ENCODE data around the gene ZBTB24.

ZBTB24 gene

GRCh38 chr6:109453594-109454495, 29.2 kb downstream of the ZBTB24 start:
- in situ Hi-C loops (cut with MboI; ENCODE audit: low sequenced_read_pairs) = no loop called here

DNA sequence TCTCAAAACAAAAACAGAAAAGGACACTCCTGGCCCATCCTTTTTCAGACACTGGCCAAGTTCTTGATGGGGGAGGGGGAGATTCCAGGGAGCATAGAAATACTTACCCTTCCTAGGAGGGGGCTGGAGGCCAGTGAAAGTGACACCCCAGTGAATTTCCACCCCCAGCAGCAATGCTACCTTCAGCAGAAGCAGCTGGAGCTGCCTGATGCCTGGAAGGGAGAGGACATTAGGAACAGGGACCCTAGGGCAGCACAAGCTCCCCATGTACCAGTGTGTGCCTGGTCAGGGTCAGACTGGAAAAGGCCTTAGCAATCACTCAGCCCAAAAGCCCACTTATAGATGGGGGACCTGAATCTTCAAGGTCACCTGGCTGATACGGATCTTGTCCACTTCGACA, 29.9 kb downstream of the ZBTB24 start:
- in situ Hi-C loops (cut with MboI; ENCODE audit: low sequenced_read_pairs) = no loop called here

DNA sequence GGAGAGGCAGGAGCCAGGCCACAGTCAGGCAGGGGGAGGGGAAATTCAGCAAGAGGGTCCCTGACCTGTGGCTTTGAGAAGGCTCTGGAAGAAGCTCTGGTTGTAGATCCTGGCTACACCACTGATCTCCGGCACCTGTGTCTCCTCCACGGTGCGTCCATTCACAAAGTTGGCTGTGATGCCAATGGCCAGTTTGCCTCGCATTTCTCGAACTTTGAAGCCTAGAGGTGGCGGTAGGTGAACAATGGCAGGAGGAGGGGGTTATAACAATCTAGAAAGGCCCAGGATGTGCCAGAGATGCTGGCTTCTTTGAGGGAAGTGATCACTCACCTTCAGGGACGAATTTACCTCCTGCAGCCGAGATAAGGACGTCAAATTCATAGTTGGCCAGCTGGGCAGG, 30.8 kb downstream of the ZBTB24 start:
- in situ Hi-C loops (cut with MboI; ENCODE audit: low sequenced_read_pairs) = no loop called here

GRCh38 chr6:109451376-109451775, 31.6 kb downstream of the ZBTB24 start:
- in situ Hi-C loops (cut with MboI; ENCODE audit: low sequenced_read_pairs) = no loop called here

DNA sequence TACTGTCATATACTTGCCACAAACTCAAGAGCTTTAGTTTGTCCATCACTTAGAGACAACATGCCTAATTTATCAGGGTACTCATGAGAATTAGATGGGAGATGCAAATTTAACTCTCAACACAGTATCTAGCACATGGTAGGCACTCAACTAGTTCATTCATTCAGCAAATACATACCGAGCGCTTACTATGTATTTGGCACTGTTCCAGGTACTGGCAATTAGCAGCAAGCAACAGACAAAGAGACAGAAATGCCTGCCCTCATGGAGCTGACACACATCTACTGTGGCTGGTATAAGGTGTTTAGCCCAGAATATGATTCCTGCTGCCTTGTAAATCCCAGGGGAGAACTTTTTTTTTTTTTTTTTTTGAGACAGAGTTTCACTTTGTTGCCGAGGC, 32.2 kb downstream of the ZBTB24 start:
- in situ Hi-C loops (cut with MboI; ENCODE audit: low sequenced_read_pairs) = no loop called here

GRCh38 chr6:109449795-109450673, 33.0 kb downstream of the ZBTB24 start:
- in situ Hi-C loops (cut with MboI; ENCODE audit: low sequenced_read_pairs) = no loop called here

GRCh38 chr6:109449064-109449794, 33.8 kb downstream of the ZBTB24 start:
- in situ Hi-C loops (cut with MboI; ENCODE audit: low sequenced_read_pairs) = no loop called here

DNA sequence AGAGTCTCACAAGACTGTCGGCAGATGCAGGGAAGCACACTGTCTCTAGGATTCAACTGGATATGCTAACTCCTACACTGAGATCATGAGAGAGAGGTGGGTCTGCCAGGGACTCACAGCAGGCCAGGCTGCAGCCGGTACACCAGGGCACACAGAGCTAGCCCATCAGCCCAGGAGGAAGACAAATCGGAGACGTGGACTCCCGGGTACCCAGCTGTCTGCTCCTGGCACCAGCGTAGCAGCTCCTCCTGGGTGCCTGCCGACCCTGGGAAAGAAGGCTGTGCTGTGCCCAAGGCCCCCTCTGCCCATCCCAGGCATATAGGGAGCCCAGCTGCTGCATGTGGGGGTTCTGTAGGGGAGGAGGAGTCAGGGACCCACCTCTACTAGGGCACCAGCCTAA, 34.4 kb downstream of the ZBTB24 start:
- in situ Hi-C loops (cut with MboI; ENCODE audit: low sequenced_read_pairs) = no loop called here

DNA sequence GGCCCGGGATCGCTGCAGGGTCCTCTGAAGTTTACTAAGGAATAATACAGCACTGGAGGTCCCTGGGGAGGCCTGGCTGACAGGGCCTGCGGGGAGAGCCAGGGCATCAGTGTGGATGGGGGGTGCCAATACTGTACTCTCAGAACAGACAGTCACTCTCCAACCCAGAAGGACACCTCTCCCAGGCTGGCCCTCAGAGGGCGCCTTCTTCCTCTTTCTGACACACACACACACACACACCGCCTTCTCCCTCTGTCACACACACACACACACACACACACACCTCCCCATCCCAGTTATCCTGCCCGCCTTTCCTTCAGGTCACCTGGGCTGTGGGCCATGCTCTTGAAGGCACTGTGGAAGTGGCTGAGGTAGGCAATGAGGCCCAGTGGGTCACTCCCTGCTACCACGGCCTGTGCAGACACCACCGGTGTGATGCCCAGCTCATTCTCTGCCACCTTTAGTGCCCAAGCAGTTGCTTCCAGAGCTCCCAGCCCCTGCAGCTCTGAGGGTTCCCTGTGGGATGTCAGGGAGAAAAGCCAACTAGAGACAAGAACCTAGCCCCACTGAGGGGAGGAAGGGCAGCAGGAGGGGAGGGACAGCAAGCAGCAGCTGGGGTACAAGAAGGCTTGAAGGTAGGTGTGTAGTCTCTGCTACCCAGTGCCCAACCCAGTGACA, 35.0 kb downstream of the ZBTB24 start:
- in situ Hi-C loops (cut with MboI; ENCODE audit: low sequenced_read_pairs) = no loop called here

- in situ Hi-C loops (cut with MboI; ENCODE audit: low sequenced_read_pairs) = no loop called here
These were observed 35.9 kb downstream of the ZBTB24 start for GRCh38 chr6:109447087-109447486.

DNA sequence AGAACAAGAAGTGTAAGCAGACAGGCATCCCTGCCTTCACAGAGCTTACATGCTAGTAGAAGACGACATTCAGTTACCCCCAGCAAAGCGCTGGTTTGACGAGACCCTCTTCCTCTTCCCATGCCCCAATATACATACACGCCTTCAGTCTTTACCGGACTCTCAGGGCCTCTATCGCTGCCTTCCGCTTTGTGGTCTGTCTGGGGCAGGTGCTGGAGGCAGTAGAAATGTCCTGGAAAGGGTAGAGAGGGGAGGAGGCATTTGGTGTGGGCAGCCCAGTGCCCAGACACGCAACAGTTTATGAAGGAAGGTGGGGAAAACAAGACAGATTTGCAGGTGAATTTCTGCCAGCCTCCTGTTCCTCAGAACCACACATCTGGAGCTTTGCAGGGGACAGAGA, 36.5 kb downstream of the ZBTB24 start:
- in situ Hi-C loops (cut with MboI; ENCODE audit: low sequenced_read_pairs) = no loop called here

DNA sequence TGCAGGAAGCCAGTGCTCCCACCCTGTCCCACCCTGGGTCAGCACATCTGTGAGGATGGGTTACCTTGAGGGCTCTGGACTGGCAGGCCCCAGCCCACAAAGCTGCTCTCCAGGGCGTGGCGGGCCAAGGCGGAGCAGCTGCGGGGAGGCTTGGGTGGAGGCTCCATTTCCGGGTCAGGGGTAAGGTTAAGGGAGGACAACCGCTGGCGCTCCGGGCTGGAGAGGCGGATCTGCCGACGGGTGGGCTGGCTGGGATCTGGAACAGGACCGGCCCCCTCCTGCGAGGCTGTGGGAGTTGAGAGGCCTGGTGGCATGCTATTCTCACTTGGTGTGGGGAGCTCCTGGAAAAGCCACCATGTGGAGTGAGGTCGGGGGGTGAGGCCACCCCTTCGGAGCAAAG, 36.9 kb downstream of the ZBTB24 start:
- in situ Hi-C loops (cut with MboI; ENCODE audit: low sequenced_read_pairs) = no loop called here

- in situ Hi-C loops (cut with MboI; ENCODE audit: low sequenced_read_pairs) = no loop called here
These were observed 37.6 kb downstream of the ZBTB24 start for GRCh38 chr6:109445382-109445781.

GRCh38 chr6:109443425-109443950, 39.5 kb downstream of the ZBTB24 start:
- in situ Hi-C loops (cut with MboI; ENCODE audit: low sequenced_read_pairs) = no loop called here

DNA sequence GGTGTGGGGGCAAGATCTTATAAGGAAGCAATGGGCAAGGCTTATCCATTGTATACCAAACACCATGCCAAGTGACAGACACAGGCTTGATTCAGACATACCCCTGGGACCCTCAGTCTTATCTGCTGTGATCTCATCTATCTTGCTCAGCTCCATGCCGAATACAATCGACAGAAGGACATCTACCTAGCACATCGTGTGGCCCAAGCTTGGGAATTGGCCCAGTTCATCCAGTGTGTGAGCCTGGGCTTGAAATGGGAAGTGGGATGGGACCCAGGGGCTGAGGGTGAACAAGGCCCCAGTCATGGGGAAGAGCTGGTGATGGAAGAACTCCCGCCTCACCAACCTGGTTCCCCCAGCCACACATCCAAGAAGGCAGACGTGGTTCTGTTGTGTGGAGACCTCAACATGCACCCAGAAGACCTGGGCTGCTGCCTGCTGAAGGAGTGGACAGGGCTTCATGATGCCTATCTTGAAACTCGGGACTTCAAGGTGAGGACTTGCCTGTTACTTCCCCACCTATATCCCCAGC, 40.6 kb downstream of the ZBTB24 start:
- in situ Hi-C loops (cut with MboI; ENCODE audit: low sequenced_read_pairs) = no loop called here

GRCh38 chr6:109441069-109441816, 41.8 kb downstream of the ZBTB24 start:
- in situ Hi-C loops (cut with MboI; ENCODE audit: low sequenced_read_pairs) = no loop called here

DNA sequence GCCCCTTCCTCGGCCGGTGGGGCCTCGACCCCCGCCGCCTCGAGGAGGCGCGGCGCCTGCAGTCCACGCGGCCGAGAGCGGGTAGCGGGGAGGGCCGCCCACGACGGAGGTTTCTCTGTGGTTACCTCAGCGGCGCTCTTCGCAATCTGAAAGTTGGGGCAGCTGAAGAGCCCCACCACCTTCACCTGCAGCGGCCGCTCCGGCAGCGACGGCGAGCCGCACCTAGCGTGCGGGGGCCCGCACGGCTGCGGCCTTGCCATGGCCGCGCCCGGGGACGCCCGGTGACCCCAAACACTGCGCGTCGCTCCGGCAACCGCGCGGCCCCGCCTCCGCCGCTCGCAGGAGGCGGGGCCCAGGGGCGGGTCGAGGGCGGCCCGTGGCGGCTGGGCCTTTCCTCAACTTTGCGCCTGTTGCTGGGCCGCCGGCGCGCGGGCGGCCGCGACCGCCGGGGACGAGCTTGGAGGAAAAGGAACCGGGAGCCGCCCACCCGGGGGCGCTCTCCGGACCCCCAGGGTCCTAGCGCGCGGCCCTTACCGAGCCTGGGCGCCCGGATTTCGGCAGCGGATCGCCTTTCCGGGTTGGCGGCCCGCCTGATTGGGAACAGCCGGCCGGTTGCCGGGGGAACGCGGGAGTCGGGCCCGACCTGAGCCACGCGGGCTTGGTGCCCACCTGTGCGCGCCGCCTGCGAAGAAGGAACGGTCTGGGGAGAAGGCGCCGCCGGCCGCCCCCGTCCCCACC, 42.5 kb downstream of the ZBTB24 start, which contains the start of the genes PPIL6 and SMPD2:
TSS of gene PPIL6 (minus strand) at position 298 of the 738 bp plus-strand sequence. CDS start at position 260, 38 bp downstream.
TSS of gene SMPD2 (plus strand) at position 394 of the 738 bp plus-strand sequence. CDS start 398 bp downstream, outside the sequence.
- in situ Hi-C loops (cut with MboI; ENCODE audit: low sequenced_read_pairs) = no loop called here

DNA sequence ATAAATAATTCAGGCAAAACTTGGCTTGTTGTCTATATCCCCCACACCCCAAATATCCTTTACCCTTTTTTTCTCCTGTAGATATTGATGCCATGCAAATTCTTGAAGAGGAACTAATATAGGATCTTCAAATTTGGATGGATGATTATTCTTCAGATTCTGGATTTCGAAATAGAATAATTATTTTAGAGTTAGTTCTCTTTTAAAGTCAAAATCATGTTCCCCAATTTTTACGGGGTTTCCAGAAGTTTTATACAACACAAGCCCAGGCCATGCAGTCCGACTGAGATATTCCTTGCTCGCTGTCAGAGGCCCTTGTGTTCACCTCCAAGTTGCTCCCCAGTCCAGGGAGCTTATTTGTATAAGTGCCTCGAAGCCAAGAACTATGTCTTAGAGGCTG, 47.0 kb downstream of the ZBTB24 start:
- in situ Hi-C loops (cut with MboI; ENCODE audit: low sequenced_read_pairs) = no loop called here
